ENCODE results near the gene LSM2. TPM values are rescaled to one million over a fixed set of nuclear protein-coding genes. Genes with fewer than 3 reads are reported as not detected.

Gene LSM2
- polyA plus RNA-seq, 1 donor (not counting 4 experiments of a cell fraction or from before 2014, with no cell fraction given): 46.5 TPM

GRCh38 chr6:31778193-31778592 is 28.6 kb downstream of the LSM2 start:
- Histone ChIP-seq H3K27me3 (ENCODE audit: control insufficient read depth, extremely low read depth, insufficient read depth, low read length) (no peaks in the 10 kb centered on the region), H3K36me3 (ENCODE audit: control insufficient read depth in 2 of 2, extremely low read depth in 1 of 2, insufficient read depth in 2 of 2, low read length in 2 of 2) (peaks cover 17 to 34% of the 10 kb centered on the region in 2 experiments), H3K4me3 (ENCODE audit: control insufficient read depth in 2 of 3, extremely low read depth in 1 of 3, insufficient read depth in 2 of 3, low read depth in 1 of 3, low read length in 3 of 3) (no peak overlapping the region), H3K9me3 (ENCODE audit: control insufficient read depth, low read depth, low read length) (no peaks in the 10 kb centered on the region), H2AFZ (ENCODE audit: control insufficient read depth, low read length) (no peak overlapping the region), H3K4me2 (ENCODE audit: control insufficient read depth, extremely low read depth, insufficient read depth, low read depth, low read length) (no peak overlapping the region), H3K4me1 (ENCODE audit: control insufficient read depth, extremely low read depth, insufficient read depth, low read length) (peaks cover 22% of the 10 kb centered on the region), H4K20me1 (ENCODE audit: control insufficient read depth, extremely low read depth, insufficient read depth, low read length) (no peaks in the 10 kb centered on the region), H3K27ac (ENCODE audit: control insufficient read depth, insufficient read depth, low read length) (no peak overlapping the region), H3K9ac (ENCODE audit: control insufficient read depth, extremely low read depth, insufficient read depth, low read length) (no peak overlapping the region), H3K79me2 (ENCODE audit: control insufficient read depth, insufficient read depth, low read length) (no peaks in the 10 kb centered on the region), H3K9me1 (ENCODE audit: control insufficient read depth, extremely low read depth, insufficient read depth, low read length) (no peaks in the 10 kb centered on the region)
- FAIRE-seq (no peak), DNase-seq (ENCODE audit: low read depth, low spot score) (no peak)
- TF ChIP-seq EZH2 (IDR thresholded peaks at IDR 0.05; ENCODE audit: low read length) (no peak), CTCF (optimal IDR thresholded peaks at IDR 0.05 in 1 of 3, IDR thresholded peaks at IDR 0.05 in 1 of 3, conservative IDR thresholded peaks at IDR 0.05 in 1 of 3; ENCODE audit: extremely low read depth in 1 of 3, insufficient read depth in 2 of 3, low read length in 3 of 3) (no peak)
- dilution Hi-C loops (cut with MboI; ENCODE audit: extremely low pct_ligation_motif_present, low sequenced_read_pairs): no loop called here

GRCh38 chr6:31777667-31778050 is 29.1 kb downstream of the LSM2 start:
- H2AFZ ChIP-seq (ENCODE audit: control insufficient read depth, low read length): no peak overlapping the region
- dilution Hi-C loops (cut with MboI; ENCODE audit: extremely low pct_ligation_motif_present, low sequenced_read_pairs): no loop called here
- no peaks in the 10 kb centered on the region for H3K79me2 ChIP-seq (ENCODE audit: control insufficient read depth, insufficient read depth, low read length)
- H3K9me1 ChIP-seq (ENCODE audit: control insufficient read depth, extremely low read depth, insufficient read depth, low read length): no peaks in the 10 kb centered on the region
- H3K27me3 ChIP-seq (ENCODE audit: control insufficient read depth, extremely low read depth, insufficient read depth, low read length): no peaks in the 10 kb centered on the region
- no peak for FAIRE-seq
- peak overlapping the region; percentile 46 for H3K27ac ChIP-seq (ENCODE audit: control insufficient read depth, insufficient read depth, low read length)
- TF ChIP-seq EZH2 (IDR thresholded peaks at IDR 0.05; ENCODE audit: low read length) (no peak), CTCF (optimal IDR thresholded peaks at IDR 0.05 in 1 of 3, IDR thresholded peaks at IDR 0.05 in 1 of 3, conservative IDR thresholded peaks at IDR 0.05 in 1 of 3; ENCODE audit: extremely low read depth in 1 of 3, insufficient read depth in 2 of 3, low read length in 3 of 3) (no peak)
- H3K4me2 ChIP-seq (ENCODE audit: control insufficient read depth, extremely low read depth, insufficient read depth, low read depth, low read length): no peak overlapping the region
- DNase-seq (ENCODE audit: low read depth, low spot score): no peak
- H3K4me3 ChIP-seq (ENCODE audit: control insufficient read depth in 2 of 3, extremely low read depth in 1 of 3, insufficient read depth in 2 of 3, low read depth in 1 of 3, low read length in 3 of 3): no peak overlapping the region
- peaks cover 17 to 32% of the 10 kb centered on the region in 2 experiments for H3K36me3 ChIP-seq (ENCODE audit: control insufficient read depth in 2 of 2, extremely low read depth in 1 of 2, insufficient read depth in 2 of 2, low read length in 2 of 2)
- H3K9me3 ChIP-seq (ENCODE audit: control insufficient read depth, low read depth, low read length): no peaks in the 10 kb centered on the region
- H3K4me1 ChIP-seq (ENCODE audit: control insufficient read depth, extremely low read depth, insufficient read depth, low read length): peaks cover 22% of the 10 kb centered on the region
- no peaks in the 10 kb centered on the region for H4K20me1 ChIP-seq (ENCODE audit: control insufficient read depth, extremely low read depth, insufficient read depth, low read length)
- no peak overlapping the region for H3K9ac ChIP-seq (ENCODE audit: control insufficient read depth, extremely low read depth, insufficient read depth, low read length)
